GM21526 (cell line): ENCODE results near the gene HS6ST2.

Experiments used
- ATAC-seq: cut with Tn5 transposase; IDR thresholded peaks from one replicate; pipeline ENCODE4 v1.9.1; 2021; ENCODE audit warnings: moderate library complexity; ENCODE audit not compliant: unreplicated experiment, low FRiP score

The HS6ST2 gene

DNA sequence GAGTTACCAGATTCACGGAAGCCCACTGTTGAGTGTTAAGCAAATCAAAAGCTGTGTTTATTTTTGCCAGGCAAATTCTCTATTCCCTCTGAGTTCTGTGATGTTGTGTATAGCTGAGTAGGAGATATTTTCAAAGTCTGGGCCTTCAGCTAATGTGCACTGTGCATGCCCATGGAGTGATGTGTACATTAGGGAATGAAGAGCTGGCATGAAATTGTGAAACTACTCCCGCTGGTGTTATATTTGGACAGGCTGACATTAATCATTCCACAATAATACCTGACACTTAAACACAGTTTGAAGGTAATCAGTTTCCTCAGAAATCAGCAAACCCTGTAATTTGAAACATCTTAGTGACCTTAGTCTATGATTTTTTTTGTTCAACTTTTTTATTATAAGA is 381.5 kb downstream of the HS6ST2 start:
- no peak for ATAC-seq
